GM12878 (cell line): ENCODE results near the gene FBXL17. TPM values are rescaled to one million over a fixed set of nuclear protein-coding genes. Genes with fewer than 3 reads are reported as not detected.

Experiments
- BCLAF1 ChIP-seq: fragments of 450-650 bp; IDR thresholded peaks from 2 replicates; pipeline ENCODE4 v1.6.1; 2017; ENCODE audit warnings: antibody characterized with exemption, mild to moderate bottlenecking, moderate library complexity
- CUX1 ChIP-seq: IDR thresholded peaks from 2 replicates; pipeline ENCODE4 v1.6.1; 2012; ENCODE audit warnings: improper control_type of control experiment, low read depth, low read length; ENCODE audit not compliant: insufficient replicate concordance
- ETV6 ChIP-seq, 2 experiments: fragments of 450-650 bp in 1 of 2; IDR thresholded peaks in 1 of 2; conservative IDR thresholded peaks in 1 of 2; 2 replicates each; pipeline ENCODE4 v1.6.1; 2014; ENCODE audit warnings: antibody characterized with exemption in 1 of 2, borderline replicate concordance in 1 of 2, low read depth in 1 of 2, mild to moderate bottlenecking in 1 of 2, moderate library complexity in 1 of 2
- HDGF ChIP-seq: fragments of 450-650 bp; IDR thresholded peaks from 2 replicates; pipeline ENCODE4 v1.6.1; 2016; ENCODE audit warnings: antibody characterized with exemption
- MAX ChIP-seq: IDR thresholded peaks from 2 replicates; pipeline ENCODE4 v1.6.1; 2012; ENCODE audit warnings: low read depth, low read length, improper control_type of control experiment
- PML ChIP-seq: IDR thresholded peaks from 2 replicates; pipeline ENCODE4 v1.6.1; 2012; ENCODE audit warnings: low read length, inconsistent platforms
- POLR2A ChIP-seq: IDR thresholded peaks from 2 replicates; pipeline ENCODE4 v1.6.1; 2011; ENCODE audit warnings: low read depth, mild to moderate bottlenecking, low read length
- RELB ChIP-seq: fragments of 450-650 bp; IDR thresholded peaks from 2 replicates; pipeline ENCODE4 v1.6.1; 2017; ENCODE audit warnings: low read depth, mild to moderate bottlenecking, moderate library complexity
- SPI1 ChIP-seq: IDR thresholded peaks from 2 replicates; pipeline ENCODE4 v1.6.1; 2011; ENCODE audit warnings: low read depth, mild to moderate bottlenecking, low read length, moderate library complexity, borderline replicate concordance; ENCODE audit not compliant: insufficient read depth
- YY1 ChIP-seq: IDR thresholded peaks from 2 replicates; pipeline ENCODE4 v1.6.1; 2011; ENCODE audit warnings: low read depth, mild to moderate bottlenecking, low read length
- ZBTB33 ChIP-seq: fragments of 450-650 bp; IDR thresholded peaks from 2 replicates; pipeline ENCODE4 v1.6.1; 2017; ENCODE audit warnings: mild to moderate bottlenecking
- polyA plus RNA-seq, 11 experiments: library from polyadenylated mRNA; depleted of rRNA in 4 of 11; unstranded in 6 of 11; stranded (reverse) in 5 of 11; fragments of >200 nt; fragmentation: Nextera tagmentation in 4 of 11; fragmentation: Illumina TruSeq in 1 of 11; extraction: Ambion mirVana in 4 of 11; extraction: Trizol in 1 of 11; gene quantifications; 1 replicate in 1 of 11; 2 replicates in 10 of 11; pipeline versions ENCODE4 v1.2.1 to v1.2.3, GENCODE V29; 2011 to 2016; ENCODE audit warnings: inconsistent platforms in 2 of 11, missing spikeins in 2 of 11, low read depth in 1 of 11
- total RNA-seq, 4 experiments: library from RNA; depleted of rRNA in 3 of 4; stranded (reverse); fragments of >200 nt in 3 of 4; fragmentation: Illumina TruSeq in 1 of 4; extraction: Trizol in 1 of 4; gene quantifications; 2 replicates each; pipeline versions ENCODE4 v1.2.1 to v1.2.3, GENCODE V29; 2013 to 2021

The FBXL17 gene
- total and polyA plus RNA-seq, 10 of the 15 experiments (the other 5 are each of a cell fraction or from before 2014, with no cell fraction given) = 0.88 to 9.0 (median 4.4) TPM

GRCh38 chr5:107936515-107936914 lies 445.4 kb downstream of the FBXL17 start (continued):
- TF ChIP-seq CUX1 = no peak
- TF ChIP-seq YY1 = no peak
- TF ChIP-seq PML = no peak
- TF ChIP-seq POLR2A = no peak
- TF ChIP-seq ZBTB33 = no peak
- no peak for TF ChIP-seq SPI1
- TF ChIP-seq RELB = no peak
- TF ChIP-seq ETV6 (conservative IDR thresholded peaks at IDR 0.05 in 1 of 2, IDR thresholded peaks at IDR 0.05 in 1 of 2; ENCODE audit: borderline replicate concordance in 1 of 2, low read depth in 1 of 2) = no peak
- no peak for TF ChIP-seq HDGF
- no peak for TF ChIP-seq BCLAF1
- TF ChIP-seq MAX = no peak
